Neural progenitor cell (in vitro differentiated cells): Measurements from ENCODE around the gene UFSP1. TPM values are rescaled to one million over a fixed set of nuclear protein-coding genes. Genes with fewer than 3 reads are reported as not detected.
A peak's percentile ranks its signal among the peaks of the same experiment; 100 is the strongest.

Experiments
- DNase-seq: peaks from one replicate; pipeline ENCODE4 v3.0.0-alpha.2; 2016; ENCODE audit warnings: low spot score
- H2AFZ ChIP-seq: fragments of 200-600 bp; sonication (generic); replicated peaks from 2 replicates; pipeline ENCODE4 v1.6.1; 2016; ENCODE audit warnings: antibody characterized with exemption
- H3F3A ChIP-seq: fragments of 200-600 bp; sonication (generic); 2 replicates; pipeline ENCODE4 v1.6.1; 2016; ENCODE audit warnings: antibody characterized with exemption, low read depth
- H3K27ac ChIP-seq: fragments of 200-600 bp; sonication (generic); 2 replicates; pipeline ENCODE4 v1.5.1; 2016; ENCODE audit warnings: mild to moderate bottlenecking
- H3K27me3 ChIP-seq: fragments of 200-600 bp; sonication (generic); 2 replicates; pipeline ENCODE4 v1.6.1; 2016; ENCODE audit warnings: mild to moderate bottlenecking, moderate library complexity
- H3K36me3 ChIP-seq: fragments of 200-600 bp; sonication (generic); 2 replicates; pipeline ENCODE4 v1.5.1; 2016
- H3K4me1 ChIP-seq: fragments of 200-600 bp; sonication (generic); 2 replicates; pipeline ENCODE4 v1.6.1; 2016; ENCODE audit warnings: mixed run types
- H3K4me2 ChIP-seq: fragments of 200-600 bp; sonication (generic); 2 replicates; pipeline ENCODE4 v1.6.1; 2016
- H3K4me3 ChIP-seq: fragments of 200-600 bp; sonication (generic); 2 replicates; pipeline ENCODE4 v1.5.1; 2016
- H3K79me2 ChIP-seq: fragments of 200-600 bp; sonication (generic); 2 replicates; pipeline ENCODE4 v1.6.1; 2016; ENCODE audit warnings: low read depth
- H3K9ac ChIP-seq: fragments of 200-600 bp; sonication (generic); 2 replicates; pipeline ENCODE4 v1.6.1; 2016
- H3K9me3 ChIP-seq: fragments of 200-600 bp; sonication (generic); 2 replicates; pipeline ENCODE4 v1.5.1; 2016; ENCODE audit warnings: low read depth
- H4K20me1 ChIP-seq: fragments of 200-600 bp; sonication (generic); 2 replicates; pipeline ENCODE4 v1.6.1; 2016; ENCODE audit warnings: low read depth
- H3K27ac Mint-ChIP-seq: 3 replicates; pipeline ENCODE4 v1.8.0; 2021; ENCODE audit warnings: mixed read lengths
- H3K27me3 Mint-ChIP-seq: 2 replicates; pipeline ENCODE4 v1.8.0; 2022; ENCODE audit warnings: low read depth, mild to moderate bottlenecking, inconsistent platforms, moderate library complexity, mixed read lengths; ENCODE audit not compliant: insufficient read depth
- H3K36me3 Mint-ChIP-seq: 3 replicates; pipeline ENCODE4 v1.8.0; 2021; ENCODE audit warnings: mixed read lengths
- H3K4me1 Mint-ChIP-seq: 3 replicates; pipeline ENCODE4 v1.8.0; 2021; ENCODE audit warnings: mixed read lengths
- H3K4me3 Mint-ChIP-seq: 3 replicates; pipeline ENCODE4 v1.8.0; 2021; ENCODE audit warnings: mild to moderate bottlenecking, moderate library complexity, mixed read lengths
- H3K9me3 Mint-ChIP-seq: 3 replicates; pipeline ENCODE4 v1.8.0; 2020; ENCODE audit warnings: mixed read lengths
- CTCF ChIP-seq: fragments of 200-600 bp; sonication (generic); IDR thresholded peaks from 2 replicates; pipeline ENCODE4 v1.5.1; 2017; ENCODE audit warnings: antibody characterized with exemption, mild to moderate bottlenecking
- EZH2 ChIP-seq: fragments of 200-600 bp; sonication (generic); IDR thresholded peaks from 2 replicates; pipeline ENCODE4 v1.6.1; 2017; ENCODE audit warnings: antibody characterized with exemption, mild to moderate bottlenecking, moderate library complexity
- EZH2phosphoT487 ChIP-seq: fragments of 200-600 bp; sonication (generic); IDR thresholded peaks from 2 replicates; pipeline ENCODE4 v1.6.1; 2017; ENCODE audit warnings: antibody characterized with exemption
- total RNA-seq: library from RNA; depleted of rRNA; stranded (reverse); fragments of >200 nt; gene quantifications from 2 replicates; pipeline ENCODE4 v1.2.3, GENCODE V29; 2015; ENCODE audit warnings: low replicate concordance

UFSP1 gene
- total RNA-seq, 1 donor from 2014 or later, result not detected

DNA sequence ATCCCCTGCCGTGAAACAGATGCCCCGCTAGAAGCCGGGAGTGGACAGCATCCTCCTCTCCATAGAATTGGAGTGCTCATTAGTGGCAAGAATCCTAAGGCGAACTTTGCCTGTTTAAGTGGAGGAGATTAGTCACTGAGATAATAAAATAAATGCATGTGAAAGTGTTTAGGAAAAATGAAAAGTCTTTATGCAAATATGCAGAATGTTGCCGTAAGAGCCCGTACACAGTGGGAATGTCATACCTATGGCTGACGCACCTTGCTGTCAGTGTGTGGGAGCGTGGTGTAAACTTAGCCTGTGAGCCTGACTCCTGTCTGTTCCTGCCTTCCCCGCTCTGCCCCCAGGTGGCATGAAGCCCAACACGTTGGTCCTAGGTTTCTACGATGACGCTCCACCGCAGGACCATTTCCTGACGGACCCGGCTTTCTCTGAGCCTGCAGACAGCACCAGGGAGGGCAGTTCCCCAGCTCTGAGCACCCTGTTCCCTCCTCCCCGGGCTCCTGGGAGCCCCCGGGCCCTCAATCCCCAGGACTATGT, 24.1 kb downstream of the UFSP1 start:
- Mint-ChIP-seq H3K36me3 (peaks cover 5% of the 10 kb centered on the region), H3K4me3 (peak overlapping the region; percentile 39), H3K4me1 (peaks cover 11% of the 10 kb centered on the region), H3K9me3 (no peaks in the 10 kb centered on the region), H3K27ac (peak overlapping the region; percentile 42), H3K27me3 (peaks cover 5% of the 10 kb centered on the region)
- TF ChIP-seq CTCF (no peak), EZH2 (no peak)
- Histone ChIP-seq H3K79me2 (peaks cover 26% of the 10 kb centered on the region), H3K4me1 (peaks cover 13% of the 10 kb centered on the region), H3F3A (peaks cover 10% of the 10 kb centered on the region), H4K20me1 (no peaks in the 10 kb centered on the region), H3K9ac (no peak overlapping the region), H3K27me3 (no peaks in the 10 kb centered on the region), H2AFZ (no peak overlapping the region), H3K4me2 (no peak overlapping the region), H3K4me3 (no peak overlapping the region), H3K9me3 (no peaks in the 10 kb centered on the region), H3K36me3 (no peaks in the 10 kb centered on the region), H3K27ac (no peak overlapping the region)
- no peak for DNase-seq

DNA sequence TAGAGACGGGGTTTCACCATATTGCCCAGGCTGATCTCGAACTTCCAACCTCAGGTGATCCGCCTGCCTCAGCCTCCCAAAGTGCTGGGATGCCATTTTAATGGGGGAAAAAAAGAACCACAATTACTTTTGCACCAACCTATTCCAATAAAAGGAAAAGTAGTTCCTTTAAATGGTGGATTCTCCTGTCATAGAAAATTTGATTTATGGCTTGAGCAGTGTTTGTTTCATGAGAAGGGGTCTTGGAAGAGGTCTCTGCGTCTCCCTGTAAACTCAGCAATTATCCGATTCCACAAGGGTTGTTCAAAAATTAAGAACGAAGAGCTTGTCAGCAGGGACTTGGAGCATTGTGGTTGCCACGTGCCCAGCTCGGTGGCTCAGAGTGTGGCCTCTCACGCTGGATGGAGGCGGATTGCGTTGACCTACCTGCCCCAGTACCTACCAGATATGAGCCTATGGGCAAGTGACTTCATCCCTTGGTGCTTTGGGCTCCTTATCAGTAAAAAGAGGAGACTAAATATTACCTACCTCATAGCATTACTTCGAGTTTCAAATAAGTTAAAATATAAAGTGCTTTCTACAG, 25.2 kb downstream of the UFSP1 start:
- H3K9me3 ChIP-seq, result no peaks in the 10 kb centered on the region
- no peak overlapping the region for H3K4me2 ChIP-seq
- H3K4me3 Mint-ChIP-seq, result no peak overlapping the region
- no peaks in the 10 kb centered on the region for H4K20me1 ChIP-seq
- H3K4me1 ChIP-seq, result peaks cover 13% of the 10 kb centered on the region
- no peak overlapping the region for H3K9ac ChIP-seq
- H3K4me3 ChIP-seq, result no peak overlapping the region
- peaks cover 11% of the 10 kb centered on the region for H3K4me1 Mint-ChIP-seq
- TF ChIP-seq EZH2, result no peak
- TF ChIP-seq CTCF, result no peak
- no peak for TF ChIP-seq EZH2phosphoT487
- H3K36me3 ChIP-seq, result no peaks in the 10 kb centered on the region
- no peaks in the 10 kb centered on the region for H3K27me3 ChIP-seq
- no peak overlapping the region for H2AFZ ChIP-seq
- H3K27ac Mint-ChIP-seq, result peak overlapping the region; percentile 17
- H3K27me3 Mint-ChIP-seq, result peaks cover 5% of the 10 kb centered on the region
- peaks cover 10% of the 10 kb centered on the region for H3F3A ChIP-seq
- no peak for DNase-seq
- H3K36me3 Mint-ChIP-seq, result peaks cover 7% of the 10 kb centered on the region
- H3K79me2 ChIP-seq, result peaks cover 25% of the 10 kb centered on the region
- H3K27ac ChIP-seq, result no peak overlapping the region
- no peaks in the 10 kb centered on the region for H3K9me3 Mint-ChIP-seq

DNA sequence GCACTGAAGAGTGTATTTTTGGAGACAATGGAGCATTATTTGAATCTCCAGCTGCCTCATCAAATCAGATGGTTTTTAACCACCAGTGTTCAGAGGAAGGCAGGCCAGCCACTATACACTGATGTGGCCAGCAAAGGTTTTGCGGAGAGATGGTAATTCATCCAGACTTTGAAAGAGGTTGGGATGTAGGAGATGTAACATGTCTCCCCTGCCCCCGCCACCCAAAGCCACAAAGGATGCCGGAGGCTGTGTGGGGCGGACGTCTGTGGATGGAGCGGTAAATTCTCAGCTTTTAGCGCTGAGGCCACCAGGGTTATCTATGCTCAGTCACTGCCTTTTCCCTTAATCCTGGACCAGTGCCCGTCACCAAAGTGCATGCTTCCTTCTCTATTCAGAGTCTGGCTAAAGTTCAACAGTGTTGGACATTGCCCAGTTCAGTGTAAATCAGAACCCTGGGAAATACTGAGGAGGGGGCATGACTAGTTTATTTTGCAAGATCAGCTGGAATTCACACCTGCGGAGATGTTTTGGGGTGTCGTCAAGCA, 26.0 kb downstream of the UFSP1 start:
- Histone ChIP-seq H3K27me3 (no peaks in the 10 kb centered on the region), H3K36me3 (no peaks in the 10 kb centered on the region), H4K20me1 (no peaks in the 10 kb centered on the region), H3F3A (peaks cover 10% of the 10 kb centered on the region), H3K4me2 (no peak overlapping the region), H3K4me3 (no peak overlapping the region), H3K9me3 (no peaks in the 10 kb centered on the region), H2AFZ (no peak overlapping the region), H3K4me1 (peaks cover 9% of the 10 kb centered on the region), H3K27ac (no peak overlapping the region), H3K9ac (no peak overlapping the region), H3K79me2 (peaks cover 16% of the 10 kb centered on the region)
- DNase-seq, result no peak
- Mint-ChIP-seq H3K36me3 (peaks cover 7% of the 10 kb centered on the region), H3K27me3 (peaks cover 5% of the 10 kb centered on the region), H3K27ac (no peak overlapping the region), H3K4me1 (peaks cover 11% of the 10 kb centered on the region), H3K9me3 (no peaks in the 10 kb centered on the region), H3K4me3 (no peak overlapping the region)
- TF ChIP-seq EZH2 (no peak), EZH2phosphoT487 (no peak), CTCF (no peak)
